ENCODE results near the gene EIF2AK2.

GRCh38 chr2:37188570-37188969, 31.8 kb upstream of the EIF2AK2 start, which contains the start of gene SULT6B1:
- TF ChIP-seq CTCF (IDR thresholded peaks at IDR 0.05) (no peak), POLR2A (IDR thresholded peaks at IDR 0.05) (no peak), POLR2AphosphoS5 (IDR thresholded peaks at IDR 0.05) (no peak)

All from stomach (tissue), 4 donors.